NCI-H2196 treated with DMSO at 0.1 percent for 48 hours (cell line): ENCODE measurements around the gene HNRNPA1.
"Not testable (repeated sequence)": the region's sequence is repeated elsewhere in the genome, so short reads cannot be mapped to it uniquely, and the experiment has no call there.

Experiments
- DNase-seq: peaks from one replicate; lab custom pipeline; 2025; ENCODE audit not compliant: unreplicated experiment; lab: John Stamatoyannopoulos, UW

The HNRNPA1 gene

DNA sequence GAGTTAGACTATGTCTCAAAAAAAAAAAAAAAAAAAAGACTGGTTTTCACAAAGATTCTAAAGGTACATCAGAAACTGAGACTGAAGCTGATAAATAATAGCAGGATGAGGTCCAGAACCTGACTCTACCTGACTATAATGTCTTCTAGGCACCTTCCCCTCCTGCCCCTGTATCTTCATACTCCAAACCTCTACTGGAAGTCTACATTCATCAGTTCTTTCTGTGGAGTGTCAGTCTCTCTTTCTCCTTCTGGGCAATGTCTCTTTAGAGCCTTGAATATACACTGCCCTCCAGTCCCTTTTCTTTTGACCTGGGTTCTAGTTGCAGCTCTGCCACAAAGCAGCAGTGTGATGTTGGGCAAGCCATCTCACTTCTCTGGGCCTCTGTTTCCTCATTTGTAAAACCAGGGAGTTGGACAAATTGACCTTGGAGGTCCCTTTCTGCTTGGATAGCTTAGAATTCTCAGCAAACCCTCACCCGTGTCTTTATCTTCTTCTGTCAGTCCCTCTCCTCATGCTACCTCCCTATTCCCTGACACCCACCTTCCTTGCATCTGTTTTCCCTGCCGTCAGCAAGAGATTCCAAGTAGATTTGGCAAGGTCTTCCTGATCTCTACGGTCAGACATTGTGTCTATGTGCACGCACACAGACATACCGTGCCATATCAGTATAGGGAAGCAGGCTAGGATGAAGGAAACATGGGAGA is 16.0 kb downstream of the HNRNPA1 start:
- DNase-seq, result no peak

DNA sequence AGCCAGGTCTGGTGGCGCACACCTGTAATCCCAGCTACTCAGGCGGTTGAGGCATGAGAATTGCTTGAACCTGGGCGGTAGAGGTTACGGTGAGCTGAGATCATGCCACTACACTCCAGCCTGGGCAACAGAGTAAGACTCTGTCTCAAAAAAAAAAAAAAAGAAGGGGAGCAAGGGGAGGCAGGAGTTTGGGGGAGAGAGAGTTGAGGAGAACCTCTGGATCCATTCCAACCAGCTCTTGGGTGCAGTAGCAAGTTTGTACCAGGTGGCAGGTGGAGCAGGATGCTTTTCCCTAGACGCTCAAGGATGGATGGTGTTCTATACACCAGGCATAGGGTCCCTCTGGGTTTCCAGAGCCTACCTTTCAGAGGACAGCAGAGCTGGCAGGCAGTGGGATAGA is 18.4 kb downstream of the HNRNPA1 start:
- DNase-seq, result no peak

DNA sequence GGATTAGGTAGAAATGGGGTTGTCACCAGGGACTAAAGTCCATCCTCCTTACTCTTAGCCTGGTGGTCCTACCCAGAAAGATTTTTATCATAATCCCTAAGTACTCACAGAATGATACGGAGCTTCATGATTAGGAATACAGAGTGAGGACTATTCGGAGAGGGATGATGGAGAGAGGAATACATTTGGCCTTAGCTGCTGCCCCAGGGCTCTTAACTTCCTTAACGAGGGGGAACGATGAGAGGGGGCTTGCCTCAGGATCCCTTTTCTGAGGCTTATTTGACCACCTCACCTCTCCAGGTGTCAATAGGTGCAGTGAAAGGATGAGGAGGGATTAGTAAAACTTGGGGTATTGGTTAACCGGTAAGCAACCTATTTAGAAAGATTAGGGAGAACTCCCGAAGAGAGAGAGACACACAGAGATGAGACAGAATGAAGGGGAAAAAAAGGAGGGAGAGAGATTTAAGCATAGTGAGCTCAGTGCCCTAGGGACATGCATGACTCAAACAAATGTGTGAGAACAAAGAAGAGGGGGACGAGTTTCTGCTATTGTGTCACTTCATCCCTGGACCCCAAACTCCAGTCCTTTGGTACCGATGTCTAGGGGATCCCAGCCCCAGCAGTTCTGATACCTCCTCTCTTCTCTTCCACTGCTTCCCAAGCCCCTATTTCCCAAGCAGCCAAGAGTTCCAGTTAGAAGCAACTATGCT is 19.1 kb downstream of the HNRNPA1 start:
- no peak for DNase-seq

DNA sequence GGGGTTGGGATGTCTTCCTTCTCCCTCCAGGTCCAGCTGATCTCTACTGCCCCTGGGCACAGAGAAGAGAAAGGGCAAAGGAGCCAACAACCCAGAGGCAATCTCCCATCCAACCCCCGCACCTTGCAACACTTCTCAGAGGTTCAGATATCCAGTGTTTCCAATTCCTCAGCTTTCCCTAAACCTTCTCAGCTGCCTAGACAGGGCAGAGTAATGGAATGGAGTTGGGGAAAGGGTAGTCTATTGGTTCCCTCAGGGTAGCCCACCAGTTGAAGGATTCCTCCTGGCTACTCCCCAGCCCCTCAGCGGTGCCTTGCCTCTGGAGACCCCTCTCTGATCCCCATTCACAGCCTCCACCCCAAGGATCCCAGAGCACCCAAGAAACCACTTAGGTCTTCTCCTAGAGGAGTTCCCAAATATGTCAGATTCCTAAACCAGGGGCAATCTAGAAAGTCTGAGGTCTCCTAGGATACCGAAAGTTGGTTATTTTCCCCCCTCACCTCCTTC is 19.8 kb downstream of the HNRNPA1 start:
- no peak for DNase-seq

DNA sequence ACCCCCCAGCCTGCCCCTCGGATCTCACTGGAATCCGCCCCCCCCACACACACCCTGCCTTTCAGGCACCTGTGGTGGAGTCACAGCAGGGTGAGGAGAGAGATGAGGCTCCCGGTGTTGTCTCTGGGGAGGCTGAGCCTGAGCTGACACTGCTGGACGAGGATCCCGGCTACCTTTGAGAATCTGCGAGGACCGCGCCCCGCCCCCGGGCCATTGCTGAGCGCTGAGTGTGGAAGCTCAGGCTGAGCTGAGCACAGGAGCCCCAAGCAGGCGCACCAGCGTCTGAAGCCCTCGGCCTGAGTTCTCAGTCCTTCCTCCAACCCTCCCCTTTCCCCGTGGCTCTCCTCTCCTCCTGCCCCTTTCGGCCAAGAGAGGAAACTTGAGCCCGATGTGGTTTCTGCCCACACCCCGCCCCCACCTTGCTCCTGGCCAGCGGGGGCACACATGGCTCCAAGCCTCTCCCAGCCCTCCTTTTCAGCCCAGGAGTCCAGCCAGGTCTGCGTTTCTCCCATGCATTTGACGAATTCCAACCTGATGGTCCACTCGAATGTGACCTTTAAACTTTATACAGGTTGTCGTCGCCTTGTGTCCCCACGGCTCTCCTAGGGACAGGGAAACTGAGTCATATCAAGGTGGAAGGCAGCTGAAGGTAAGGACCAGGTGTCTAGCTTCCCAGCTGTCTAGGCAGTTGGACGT is 20.4 kb downstream of the HNRNPA1 start, which contains the start of gene NFE2:
Gene NFE2 (minus strand): TSS at position 284 of the 696 bp plus-strand sequence. CDS start 5,767 bp downstream, outside the sequence.
- no peak for DNase-seq

DNA sequence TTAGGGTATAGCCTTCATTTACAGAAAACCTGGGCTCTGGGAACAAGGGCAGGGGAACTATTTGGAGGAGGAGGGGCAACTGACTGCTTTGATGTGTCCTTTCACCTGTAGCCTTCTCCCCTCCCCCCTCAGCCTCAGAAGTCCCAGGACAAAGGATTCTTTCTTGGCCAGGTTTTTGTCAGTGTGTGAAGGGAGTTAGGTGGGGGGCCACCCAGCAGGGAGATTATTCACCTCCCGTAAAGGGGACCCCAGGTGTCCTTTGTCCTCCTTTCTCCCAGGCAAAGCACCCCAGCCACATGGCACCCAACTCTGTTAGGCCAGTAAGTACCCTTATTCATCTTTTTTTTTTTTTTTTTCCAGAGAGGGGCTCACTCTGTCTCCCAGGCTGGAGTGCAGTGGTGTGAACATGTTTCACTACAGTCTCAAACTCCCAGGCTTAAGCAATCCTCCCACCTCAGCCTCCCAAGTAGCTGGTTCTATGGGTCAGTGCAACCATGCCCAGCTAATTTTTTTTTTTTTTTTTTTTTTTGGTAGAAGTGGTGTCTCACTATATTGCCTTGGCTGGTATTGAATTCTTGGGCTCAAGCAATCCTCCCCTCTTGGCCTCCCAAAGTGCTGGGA is 21.0 kb downstream of the HNRNPA1 start:
- no peak for DNase-seq

DNA sequence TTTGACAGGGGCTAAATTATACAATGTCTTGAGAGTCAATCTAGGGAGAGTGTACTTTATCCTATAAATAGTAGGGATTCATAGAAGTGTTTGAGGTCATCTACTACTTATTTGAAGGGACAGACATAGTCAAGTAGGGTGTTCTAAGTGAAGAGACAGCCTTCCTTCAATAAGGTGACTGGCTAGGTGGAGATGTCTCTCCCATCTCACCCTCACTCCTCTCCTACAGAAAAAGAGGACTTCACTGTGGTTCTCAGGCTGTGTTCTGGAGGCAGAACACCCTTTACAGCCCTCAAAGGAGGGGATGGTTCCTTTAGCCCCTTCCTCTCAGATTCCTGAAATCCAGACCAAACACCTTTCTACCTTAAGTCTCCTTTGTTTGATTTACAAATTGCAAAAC is 23.1 kb downstream of the HNRNPA1 start:
- DNase-seq, result no peak

DNA sequence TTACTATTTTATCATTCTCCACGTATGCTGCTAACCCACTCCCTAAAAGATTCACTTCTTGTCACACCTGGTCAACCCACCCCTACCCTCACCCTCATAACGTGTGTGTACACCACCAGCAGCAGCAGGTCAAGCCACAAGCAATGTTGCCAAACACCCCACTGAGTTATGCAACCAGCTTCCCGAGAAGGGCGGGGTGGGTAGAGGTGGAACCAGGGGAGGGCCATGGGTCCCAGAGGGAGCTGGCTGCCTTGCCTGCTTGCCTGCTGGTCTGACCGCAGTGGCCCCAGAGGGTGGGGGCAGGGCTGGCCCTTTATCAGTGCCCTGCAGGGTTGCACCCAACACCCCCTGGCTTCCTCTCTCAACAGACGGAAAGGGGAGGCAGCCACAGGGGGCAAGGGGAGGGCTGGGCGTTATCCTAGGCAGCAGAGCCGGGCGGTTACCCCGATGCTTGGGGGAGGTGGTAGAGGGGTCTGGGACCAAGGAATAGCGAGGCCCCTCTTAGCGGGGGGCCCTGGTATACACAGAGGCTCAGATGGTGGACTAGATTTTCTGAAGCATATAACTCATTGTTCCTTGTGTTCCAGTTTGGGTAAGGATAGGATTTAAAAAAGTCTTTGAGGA is 23.8 kb downstream of the HNRNPA1 start:
- DNase-seq, result no peak

DNA sequence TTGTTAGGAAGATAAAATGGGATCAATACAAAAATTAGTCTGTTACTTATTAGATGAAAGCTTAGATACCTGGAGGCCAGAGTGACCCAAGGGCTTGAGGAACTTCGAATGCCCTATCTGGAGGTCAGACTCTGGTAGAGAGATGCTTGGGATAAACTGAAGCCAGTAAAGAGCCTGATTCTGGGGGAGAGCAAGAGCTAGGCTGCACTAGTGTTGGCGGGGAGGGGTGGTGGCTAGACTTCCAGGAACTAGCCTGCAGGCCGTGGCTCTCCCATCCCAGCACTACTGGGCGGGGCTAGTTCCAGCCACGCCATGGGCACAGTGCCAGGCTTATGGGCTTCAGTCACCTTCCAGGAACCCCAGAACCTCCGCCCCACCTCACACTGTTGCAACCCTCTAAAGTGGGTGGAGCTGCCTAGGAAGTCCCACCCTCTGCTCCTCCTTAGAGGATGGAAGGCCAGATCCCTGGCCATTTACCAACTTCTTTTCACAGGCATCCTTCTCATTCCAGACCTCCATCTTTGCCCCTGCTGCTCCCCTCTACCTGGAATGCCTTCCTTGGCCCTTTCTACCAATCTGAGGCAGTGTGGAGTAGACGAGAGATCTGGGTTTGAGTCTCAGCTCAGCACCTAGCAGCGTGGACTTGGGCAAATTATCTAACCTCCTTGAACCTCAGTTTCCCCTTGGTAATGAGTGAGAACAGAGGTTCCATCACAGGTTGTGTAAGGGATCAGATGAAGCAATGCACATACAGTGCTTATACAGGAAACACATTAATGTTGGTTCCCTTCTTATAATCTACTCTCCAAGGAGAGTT is 26.6 kb downstream of the HNRNPA1 start:
- peak; percentile 14 for DNase-seq

DNA sequence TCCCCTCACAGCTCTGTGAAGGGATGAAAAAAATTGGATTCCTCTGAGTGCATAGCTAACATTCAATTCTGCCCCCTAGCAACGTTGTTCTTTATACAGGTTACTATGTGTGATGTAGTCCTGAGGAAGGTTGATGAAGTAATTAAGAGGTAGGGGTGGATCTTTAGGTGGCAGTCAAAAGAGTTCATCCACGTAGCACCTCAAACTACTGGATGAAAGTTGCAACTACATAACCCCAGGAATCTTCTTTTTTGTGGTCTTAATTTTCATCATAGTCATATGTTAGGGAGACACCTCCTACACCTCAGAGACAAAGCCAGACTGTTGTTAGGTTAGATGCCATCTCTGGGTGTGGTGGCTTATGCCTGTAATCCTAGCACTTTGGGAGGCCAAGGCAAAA is 30.5 kb downstream of the HNRNPA1 start:
- no peak for DNase-seq

DNA sequence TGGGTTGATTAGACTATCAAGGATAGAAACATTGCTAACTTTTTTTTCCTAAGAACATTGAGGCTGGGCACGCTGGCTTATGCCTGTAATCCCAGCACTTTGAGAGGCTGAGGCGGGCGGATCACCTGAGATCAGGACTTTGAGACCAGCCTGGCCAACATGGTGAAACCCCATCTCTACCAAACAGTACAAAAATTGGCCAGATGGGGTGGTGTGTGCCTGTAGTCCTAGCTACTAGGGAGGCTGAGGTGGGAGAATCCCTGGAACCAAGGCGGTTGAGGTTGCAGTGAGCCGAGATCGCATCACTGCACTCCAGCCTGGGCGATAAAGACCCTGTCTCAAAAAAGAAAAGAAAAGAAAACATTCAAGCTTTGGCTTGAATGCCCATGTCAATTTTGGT is 31.8 kb downstream of the HNRNPA1 start:
- DNase-seq, result not testable (repeated sequence)

DNA sequence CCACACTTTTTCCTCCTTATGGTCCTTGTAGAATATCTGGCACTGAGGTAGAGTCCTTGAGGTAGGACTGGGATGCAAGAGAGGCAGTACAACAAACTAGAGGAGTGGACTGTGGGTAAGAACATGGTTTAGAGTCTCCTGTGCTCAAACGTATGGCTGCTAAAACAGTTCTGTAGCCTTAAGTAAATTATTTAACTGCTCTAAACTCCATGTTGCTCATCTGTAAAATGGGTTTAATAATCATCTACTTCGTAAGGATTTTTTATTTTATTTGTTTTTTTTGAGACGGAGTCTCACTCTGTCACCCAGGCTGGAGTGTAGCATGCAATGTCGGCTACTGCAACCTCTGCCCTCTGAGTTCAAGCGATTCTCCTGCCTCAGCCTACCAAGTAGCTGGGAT is 40.8 kb downstream of the HNRNPA1 start:
- DNase-seq, result no peak

DNA sequence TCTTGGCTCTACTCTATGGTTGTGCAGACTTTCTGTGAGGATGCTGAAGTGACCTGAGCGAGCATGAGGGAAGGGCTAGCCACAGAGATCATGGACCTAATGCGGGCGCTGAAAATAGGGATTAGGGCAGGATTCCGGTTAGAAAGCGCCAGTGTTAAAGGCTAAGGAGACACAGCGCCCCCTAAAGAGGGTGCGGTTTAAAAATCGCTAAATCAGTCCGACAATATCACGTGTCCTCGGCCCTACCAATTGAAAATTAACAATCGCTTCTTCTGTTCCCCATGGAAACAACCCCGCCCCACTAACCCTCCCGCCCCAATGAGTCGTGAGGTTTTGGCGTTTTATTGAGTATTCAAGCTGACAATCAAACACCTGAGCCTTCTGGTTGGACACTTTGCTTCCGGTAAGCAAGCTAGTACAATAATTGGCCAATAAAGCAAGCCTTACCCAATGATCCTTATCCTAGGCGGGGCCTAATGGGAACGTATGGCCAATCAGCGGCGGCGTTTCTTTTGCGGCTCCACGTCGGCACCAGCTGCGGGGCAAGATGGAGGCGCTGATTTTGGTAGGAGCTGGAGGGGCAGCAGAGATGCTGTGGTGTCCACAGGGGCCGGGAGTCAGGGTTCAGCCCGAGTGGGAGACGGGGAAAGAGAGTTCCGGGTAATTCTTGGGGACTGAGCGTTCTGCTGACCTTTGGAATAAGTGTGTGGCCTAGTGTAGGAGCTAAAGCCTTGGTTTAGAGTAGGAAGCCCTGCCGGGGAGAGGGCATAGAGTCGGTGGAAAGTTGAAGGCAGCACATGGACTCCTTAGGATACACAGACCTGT is 44.3 kb downstream of the HNRNPA1 start, which contains the start of gene COPZ1:
Gene COPZ1 (plus strand): TSS at position 515 of the 825 bp plus-strand sequence. CDS start 33 bp downstream, at position 548.
- peak; percentile 99 for DNase-seq

DNA sequence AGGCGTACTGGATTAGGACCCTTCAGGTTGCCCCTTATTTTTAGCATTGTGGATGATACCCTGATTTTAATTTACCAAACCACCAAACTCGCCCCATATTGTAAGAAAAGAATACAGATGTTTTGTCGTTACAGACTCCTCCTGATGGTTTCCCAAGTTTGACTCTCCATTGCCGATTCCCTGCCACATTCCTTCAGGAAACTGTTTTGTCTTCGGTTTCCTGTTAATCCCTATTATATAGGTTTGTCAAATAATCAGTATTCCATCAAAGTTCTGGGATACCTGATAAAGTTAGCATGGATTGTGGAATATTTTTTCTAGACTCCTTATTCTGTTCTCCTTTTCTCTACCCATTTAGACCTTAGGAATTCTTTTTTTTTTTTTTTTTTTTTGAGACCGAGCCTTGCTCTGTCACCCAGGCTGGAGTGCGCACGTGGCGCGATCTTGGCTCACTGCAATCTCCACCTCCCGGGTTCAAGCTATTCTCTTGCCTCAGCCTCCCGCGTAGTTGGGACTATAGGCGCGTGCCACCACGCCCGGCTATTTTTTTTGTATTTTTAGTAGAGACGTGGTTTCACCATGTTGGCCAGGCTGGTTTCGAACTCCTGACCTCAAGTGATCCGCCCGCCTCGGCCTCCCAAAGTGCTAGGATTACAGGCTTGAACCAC is 45.0 kb downstream of the HNRNPA1 start:
- not testable (repeated sequence) for DNase-seq

DNA sequence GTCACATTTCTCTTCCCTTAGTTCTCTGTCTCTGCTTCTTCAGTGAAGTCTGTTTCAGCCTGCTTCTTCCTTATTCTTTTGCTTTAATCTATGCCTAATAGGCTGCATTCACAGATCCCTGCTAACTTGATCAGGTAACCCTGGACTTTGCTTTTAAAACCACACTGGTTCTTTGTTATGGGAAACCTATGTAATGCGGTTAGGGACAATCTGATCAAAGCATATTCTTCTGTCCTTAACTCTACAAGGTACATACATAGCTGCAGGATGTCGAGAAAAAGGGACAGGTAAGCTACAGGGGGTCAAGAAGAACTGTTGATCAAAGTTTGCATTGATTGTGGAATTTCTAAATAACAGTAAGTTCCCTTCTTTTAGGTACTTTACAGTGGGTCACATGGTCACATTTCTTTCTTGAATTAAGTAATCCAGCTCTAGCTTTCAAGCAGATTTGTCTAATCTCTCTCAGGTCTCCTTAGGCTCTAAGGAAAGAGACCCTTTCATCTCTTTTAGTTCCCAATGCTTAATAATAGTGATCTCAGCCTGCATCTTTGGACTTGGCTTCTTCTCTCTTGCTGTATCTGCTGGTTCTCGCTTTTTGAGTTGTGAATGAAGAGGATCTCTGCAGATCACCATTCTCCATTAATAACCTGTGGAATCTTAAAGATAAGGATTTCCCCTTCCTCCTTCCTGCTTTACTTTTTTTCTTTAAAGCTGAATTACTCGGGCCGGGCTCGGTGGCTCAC is 48.2 kb downstream of the HNRNPA1 start:
- DNase-seq, result no peak

DNA sequence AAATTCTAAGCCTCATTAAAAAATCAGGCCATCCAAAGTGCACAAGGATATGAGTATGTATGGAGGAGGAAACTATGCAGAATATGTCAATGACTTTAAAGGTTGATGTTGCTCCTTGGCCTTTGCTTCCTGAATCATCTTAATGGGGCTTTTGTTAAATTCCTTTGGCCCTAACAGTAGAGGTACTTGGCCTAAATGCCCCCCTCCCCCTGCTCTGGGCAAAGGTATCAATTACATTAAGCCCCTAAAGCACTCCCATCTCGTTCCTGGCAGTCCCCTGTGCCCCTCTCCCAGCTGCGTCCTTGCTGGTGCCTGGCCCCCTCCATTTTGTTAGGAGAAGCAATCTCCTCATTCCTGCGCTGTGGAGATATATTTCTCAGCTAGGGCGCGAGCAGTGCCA is 49.2 kb downstream of the HNRNPA1 start:
- no peak for DNase-seq

DNA sequence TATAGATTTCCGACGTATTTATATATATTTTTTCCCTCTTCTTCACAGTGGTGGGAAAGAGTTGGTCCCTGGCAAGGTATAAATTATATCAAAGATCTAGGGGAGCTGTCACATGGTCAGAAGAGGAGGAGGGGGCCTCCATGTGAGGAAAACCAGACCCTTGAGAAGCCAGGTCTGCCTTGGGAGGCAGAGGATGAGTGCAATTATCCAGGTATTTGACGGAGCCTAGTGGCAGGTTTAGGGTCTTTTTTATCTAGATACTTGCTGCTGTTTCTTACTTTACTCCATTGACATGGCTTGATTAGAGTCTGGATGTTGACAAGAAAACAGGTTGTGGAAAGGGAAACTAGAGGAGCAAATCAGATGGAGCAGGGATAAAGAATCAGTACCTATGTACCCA is 49.9 kb downstream of the HNRNPA1 start:
- DNase-seq, result no peak

DNA sequence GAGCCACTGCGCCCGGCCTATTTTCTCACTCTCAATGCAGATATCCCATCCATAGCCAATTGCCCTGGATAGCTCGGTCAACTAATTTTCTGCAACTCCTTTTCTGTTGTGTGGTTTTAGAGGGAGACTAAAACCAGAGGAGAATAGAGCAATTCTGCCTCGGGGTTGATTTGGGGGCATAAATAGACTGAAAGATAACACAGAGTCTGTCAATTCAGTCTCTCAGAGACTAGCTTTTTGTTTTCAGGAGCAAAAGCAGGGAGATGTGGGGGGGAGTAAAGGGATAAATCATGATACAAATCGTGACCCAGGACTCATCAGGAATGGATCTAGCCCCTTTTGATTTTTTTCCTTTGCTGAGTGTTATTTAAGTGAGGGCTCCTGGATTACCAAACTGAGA is 50.9 kb downstream of the HNRNPA1 start:
- no peak for DNase-seq
